Activated B cell treated with CpG ODN at 0.5 μM for 24 hours (primary cell): ENCODE measurements around the gene P2RY8. TPM values are rescaled to one million over a fixed set of nuclear protein-coding genes. Genes with fewer than 3 reads are reported as not detected.
"Not testable (repeated sequence)": the region's sequence is repeated elsewhere in the genome, so short reads cannot be mapped to it uniquely, and the experiment has no call there.

Experiments used
- ATAC-seq: fragments of 200-7000 bp; cut with Tn5 transposase; one replicate; pipeline ENCODE4 v1.10.0; 2021; ENCODE audit warnings: low read depth, mild to moderate bottlenecking, moderate library complexity
- CTCF ChIA-PET: fragments of 350-600 bp; sonication (Branson Sonifier 250); formaldehyde crosslinking; loops from one replicate; lab custom pipeline; 2021; ENCODE audit warnings: antibody characterized with exemption; lab: Charles Lee
- POLR2A ChIA-PET: fragments of 350-600 bp; sonication (Branson Sonifier 250); formaldehyde crosslinking; loops from one replicate; lab custom pipeline; 2021; ENCODE audit warnings: antibody characterized with exemption; lab: Charles Lee
- DNase-seq: peaks from one replicate; pipeline ENCODE4 v3.0.0; 2022
- H3K27ac Mint-ChIP-seq: one replicate; pipeline ENCODE4 v1.8.0; 2020; ENCODE audit warnings: mixed read lengths
- H3K27me3 Mint-ChIP-seq: one replicate; pipeline ENCODE4 v1.8.0; 2021; ENCODE audit warnings: mixed read lengths
- H3K36me3 Mint-ChIP-seq: one replicate; pipeline ENCODE4 v1.8.0; 2021; ENCODE audit warnings: low read depth, mixed read lengths
- H3K4me1 Mint-ChIP-seq: one replicate; pipeline ENCODE4 v1.8.0; 2021; ENCODE audit warnings: mixed read lengths
- H3K4me3 Mint-ChIP-seq: one replicate; pipeline ENCODE4 v1.8.0; 2020; ENCODE audit warnings: mild to moderate bottlenecking, mixed read lengths
- H3K9me3 Mint-ChIP-seq: one replicate; pipeline ENCODE4 v1.8.0; 2020; ENCODE audit warnings: mixed read lengths
- intact Hi-C: fragments of 100-400 bp; cut with micrococcal nuclease; formaldehyde crosslinking; loops from one replicate; pipeline ENCODE4 v1.15.1; 2024
- total RNA-seq: library from RNA; stranded (reverse); gene quantifications from 2 replicates; pipeline ENCODE4 v1.2.3, GENCODE V29; 2022
- TF ChIP-seq, protein P1 (sequence below): fragments of 200-600 bp; IDR thresholded peaks from one replicate; pipeline ENCODE4 v1.8.0; 2022; ENCODE audit warnings: antibody characterized with exemption, mild to moderate bottlenecking

P2RY8 gene
- total RNA-seq, 1 donor from 2014 or later = 332 TPM

DNA sequence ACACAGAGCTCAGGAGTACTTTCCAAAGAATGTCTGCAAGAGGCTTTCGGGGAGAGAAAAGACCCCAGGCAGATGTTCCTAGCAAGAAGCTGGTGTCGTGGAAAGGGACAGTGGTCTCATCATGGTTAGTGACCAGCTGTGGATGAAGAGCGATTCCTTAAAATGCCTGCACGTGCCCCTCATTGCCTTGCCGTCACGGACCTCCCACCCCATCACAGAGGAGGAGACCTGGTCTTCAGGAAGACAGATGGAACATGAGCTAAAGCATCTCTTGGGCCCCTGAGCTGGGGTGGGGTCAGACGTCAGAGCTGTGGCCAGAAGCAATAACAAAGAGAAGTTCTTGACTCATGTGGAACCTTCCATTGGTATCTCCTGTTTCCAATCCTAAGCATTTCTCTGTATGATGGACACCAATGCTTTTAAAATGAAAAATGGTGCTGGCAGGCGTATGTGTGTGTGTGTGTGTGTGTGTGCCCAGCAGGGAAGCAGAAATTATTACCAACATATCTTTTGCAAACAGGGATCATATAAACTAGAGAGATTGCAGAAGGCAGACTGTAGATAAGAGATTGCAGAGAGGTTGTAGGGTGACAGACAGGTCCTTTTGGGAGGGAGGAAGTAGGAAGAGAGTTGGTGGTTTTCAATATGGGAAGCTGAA is 59.1 kb downstream of the P2RY8 start:
- no peaks in the 10 kb centered on the region for H3K27me3 Mint-ChIP-seq
- H3K4me3 Mint-ChIP-seq = peak overlapping the region; percentile 35
- ATAC-seq = no peak
- peaks cover 80% of the 10 kb centered on the region for H3K36me3 Mint-ChIP-seq
- TF ChIP-seq, protein P1, sequence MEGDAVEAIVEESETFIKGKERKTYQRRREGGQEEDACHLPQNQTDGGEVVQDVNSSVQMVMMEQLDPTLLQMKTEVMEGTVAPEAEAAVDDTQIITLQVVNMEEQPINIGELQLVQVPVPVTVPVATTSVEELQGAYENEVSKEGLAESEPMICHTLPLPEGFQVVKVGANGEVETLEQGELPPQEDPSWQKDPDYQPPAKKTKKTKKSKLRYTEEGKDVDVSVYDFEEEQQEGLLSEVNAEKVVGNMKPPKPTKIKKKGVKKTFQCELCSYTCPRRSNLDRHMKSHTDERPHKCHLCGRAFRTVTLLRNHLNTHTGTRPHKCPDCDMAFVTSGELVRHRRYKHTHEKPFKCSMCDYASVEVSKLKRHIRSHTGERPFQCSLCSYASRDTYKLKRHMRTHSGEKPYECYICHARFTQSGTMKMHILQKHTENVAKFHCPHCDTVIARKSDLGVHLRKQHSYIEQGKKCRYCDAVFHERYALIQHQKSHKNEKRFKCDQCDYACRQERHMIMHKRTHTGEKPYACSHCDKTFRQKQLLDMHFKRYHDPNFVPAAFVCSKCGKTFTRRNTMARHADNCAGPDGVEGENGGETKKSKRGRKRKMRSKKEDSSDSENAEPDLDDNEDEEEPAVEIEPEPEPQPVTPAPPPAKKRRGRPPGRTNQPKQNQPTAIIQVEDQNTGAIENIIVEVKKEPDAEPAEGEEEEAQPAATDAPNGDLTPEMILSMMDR = no peak
- peak overlapping the region; percentile 61 for H3K27ac Mint-ChIP-seq
- H3K9me3 Mint-ChIP-seq = peaks cover 6% of the 10 kb centered on the region
- DNase-seq = peak; percentile 14
- POLR2A ChIA-PET = no interaction called here
- H3K4me1 Mint-ChIP-seq = peaks cover 82% of the 10 kb centered on the region
- intact Hi-C loops = no loop called here
- CTCF ChIA-PET = no interaction called here

DNA sequence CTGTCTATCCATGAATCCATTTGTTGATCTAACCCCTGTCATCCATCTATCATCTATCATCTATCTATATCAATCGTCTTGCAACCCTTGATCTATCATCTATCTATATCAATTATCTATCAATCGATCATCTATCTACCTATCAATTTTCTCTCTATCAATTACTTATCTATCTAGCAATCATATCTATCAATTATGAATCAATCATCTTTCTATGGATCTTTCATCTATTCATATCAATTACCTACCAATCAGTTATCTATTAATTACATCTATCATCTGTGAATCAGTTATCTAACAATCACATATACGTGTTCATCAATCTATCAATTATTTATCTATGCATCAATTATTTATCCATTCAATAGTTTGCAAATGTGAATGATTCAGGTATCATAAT is 59.8 kb downstream of the P2RY8 start:
- peaks cover 6% of the 10 kb centered on the region for H3K9me3 Mint-ChIP-seq

DNA sequence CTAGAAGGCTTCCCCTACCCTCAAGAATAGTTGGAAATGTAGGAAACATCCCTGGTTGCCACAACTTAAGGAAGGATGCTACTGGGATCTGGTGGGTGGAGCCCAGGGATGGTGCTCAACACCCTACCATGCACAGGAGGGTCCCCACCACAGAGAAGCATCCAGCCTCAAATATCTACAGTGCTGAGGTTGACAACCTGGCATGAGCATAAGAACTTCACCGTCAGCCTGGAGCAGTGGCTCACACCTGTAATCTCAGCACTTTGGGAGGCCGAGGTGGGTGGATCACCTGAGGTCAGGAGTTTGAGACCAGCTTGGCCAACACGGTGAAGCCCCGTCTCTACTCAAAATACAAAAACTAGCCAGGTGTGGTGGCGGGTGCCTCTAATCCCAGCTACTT is 60.3 kb downstream of the P2RY8 start:
- TF ChIP-seq, protein P1 = no peak
- Mint-ChIP-seq H3K9me3 (peaks cover 8% of the 10 kb centered on the region), H3K4me3 (no peak overlapping the region), H3K4me1 (peaks cover 82% of the 10 kb centered on the region), H3K27me3 (no peaks in the 10 kb centered on the region), H3K36me3 (peaks cover 76% of the 10 kb centered on the region), H3K27ac (no peak overlapping the region)
- ChIA-PET CTCF (no interaction called here), POLR2A (no interaction called here)
- DNase-seq (no peak), ATAC-seq (no peak)
- intact Hi-C loops = no loop called here

More for the DNA sequence above, 59.8 kb downstream of the P2RY8 start:
- H3K4me3 Mint-ChIP-seq = peak overlapping the region; percentile 1
- TF ChIP-seq, protein P1 = no peak
- H3K27me3 Mint-ChIP-seq = no peaks in the 10 kb centered on the region
- intact Hi-C loops = no loop called here
- H3K36me3 Mint-ChIP-seq = peaks cover 76% of the 10 kb centered on the region
- CTCF ChIA-PET = no interaction called here
- peak overlapping the region; percentile 61 for H3K27ac Mint-ChIP-seq
- DNase-seq (no peak), ATAC-seq (no peak)
- peaks cover 82% of the 10 kb centered on the region for H3K4me1 Mint-ChIP-seq
- POLR2A ChIA-PET = no interaction called here

DNA sequence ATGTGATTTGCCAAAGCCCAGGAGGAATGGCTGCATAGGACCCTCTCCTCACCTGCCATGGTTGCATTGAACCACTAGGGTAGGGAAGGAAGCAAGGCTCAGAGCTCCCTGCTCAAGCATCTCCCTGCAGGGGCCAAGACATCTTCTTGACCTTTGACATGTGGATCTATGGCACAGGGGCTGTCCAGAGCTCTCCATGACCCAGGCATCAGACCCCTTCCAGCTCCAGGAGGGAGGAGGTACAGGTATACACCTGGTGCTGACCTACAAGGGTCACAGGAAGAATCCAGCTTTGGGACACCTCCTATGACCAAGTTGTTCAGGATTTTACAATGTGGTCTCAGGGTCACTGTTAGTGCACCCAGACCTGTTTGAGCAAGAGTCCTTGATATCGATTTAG is 61.1 kb downstream of the P2RY8 start:
- Mint-ChIP-seq H3K36me3 (peaks cover 74% of the 10 kb centered on the region), H3K9me3 (peaks cover 8% of the 10 kb centered on the region), H3K27me3 (no peaks in the 10 kb centered on the region), H3K4me3 (no peak overlapping the region), H3K4me1 (peaks cover 81% of the 10 kb centered on the region), H3K27ac (no peak overlapping the region)
- ChIA-PET CTCF (no interaction called here), POLR2A (no interaction called here)
- ATAC-seq = no peak
- intact Hi-C loops = no loop called here
- TF ChIP-seq, protein P1 = no peak
- DNase-seq = peak; percentile 12

DNA sequence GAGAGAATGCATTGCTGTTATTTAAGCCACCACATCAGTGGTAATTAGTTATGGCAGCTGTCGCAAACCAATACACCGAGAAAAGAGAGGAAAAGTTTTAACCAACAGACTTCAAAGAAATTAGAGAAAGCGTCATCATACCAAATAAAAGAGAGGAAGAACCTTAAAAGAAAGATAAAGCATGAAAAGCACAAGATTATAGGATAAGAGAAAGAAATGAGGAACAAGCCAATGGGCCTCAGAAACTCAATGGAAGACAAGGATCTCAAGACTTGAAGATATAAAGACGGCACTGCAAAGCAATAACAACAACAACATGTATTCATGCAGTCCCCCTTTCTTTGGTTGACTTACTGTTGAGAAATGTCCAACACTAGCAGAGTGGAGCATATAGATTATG is 61.5 kb downstream of the P2RY8 start:
- no peak overlapping the region for H3K27ac Mint-ChIP-seq
- peaks cover 8% of the 10 kb centered on the region for H3K9me3 Mint-ChIP-seq
- ChIA-PET CTCF (no interaction called here), POLR2A (no interaction called here)
- H3K27me3 Mint-ChIP-seq = no peaks in the 10 kb centered on the region
- intact Hi-C loops = no loop called here
- no peak for DNase-seq
- peaks cover 73% of the 10 kb centered on the region for H3K36me3 Mint-ChIP-seq
- no peak overlapping the region for H3K4me3 Mint-ChIP-seq
- ATAC-seq = no peak
- TF ChIP-seq, protein P1 = no peak
- peaks cover 82% of the 10 kb centered on the region for H3K4me1 Mint-ChIP-seq

DNA sequence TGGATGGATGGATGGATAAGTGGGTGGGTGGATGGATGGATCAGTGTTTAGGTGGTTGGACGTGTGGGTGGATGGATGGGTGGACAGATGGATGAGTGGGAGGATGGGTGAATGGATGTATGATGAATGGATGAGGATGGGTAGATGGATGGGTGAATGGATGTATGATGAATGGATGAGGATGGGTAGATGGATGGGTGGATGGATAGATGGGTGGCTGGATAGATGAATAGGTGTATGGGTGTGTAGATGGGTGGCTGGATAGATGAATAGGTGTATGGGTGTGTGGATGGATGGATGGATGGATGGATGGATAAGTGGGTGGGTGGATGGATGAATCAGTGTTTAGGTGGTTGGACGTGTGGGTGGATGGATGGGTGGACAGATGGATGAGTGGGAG is 62.4 kb downstream of the P2RY8 start:
- peaks cover 82% of the 10 kb centered on the region for H3K4me1 Mint-ChIP-seq
- DNase-seq = peak; percentile 10
- H3K27me3 Mint-ChIP-seq, CTCF ChIA-PET, H3K9me3 Mint-ChIP-seq, intact Hi-C loops, POLR2A ChIA-PET, H3K4me3 Mint-ChIP-seq, H3K27ac Mint-ChIP-seq, ATAC-seq: not testable (repeated sequence)
- peaks cover 66% of the 10 kb centered on the region for H3K36me3 Mint-ChIP-seq
